Neutrophil (primary cell): Measurements from ENCODE around the gene NIBAN1.

ENCODE experiments used
- H3K27ac ChIP-seq: fragments of 200-600 bp; sonication (generic); 2 replicates; pipeline ENCODE4 v1.5.1; 2016; ENCODE audit warnings: mild to moderate bottlenecking, moderate library complexity
- H3K27me3 ChIP-seq: fragments of 200-600 bp; sonication (generic); 2 replicates; pipeline ENCODE4 v1.6.0; 2016; ENCODE audit warnings: mild to moderate bottlenecking
- H3K36me3 ChIP-seq: fragments of 200-600 bp; sonication (generic); 2 replicates; pipeline ENCODE4 v1.5.1; 2017
- H3K4me1 ChIP-seq, 2 experiments: fragments of 200-600 bp in 1 of 2; sonication (generic) in 1 of 2; 1 replicate in 1 of 2; 2 replicates in 1 of 2; pipeline versions ENCODE4 v1.5.1 to v1.6.1; 2013 to 2016; ENCODE audit warnings: low read depth in 1 of 2, low read length in 1 of 2, mild to moderate bottlenecking in 1 of 2, moderate library complexity in 1 of 2; ENCODE audit not compliant: control insufficient read depth in 1 of 2, insufficient read depth in 1 of 2
- H3K4me3 ChIP-seq, 2 experiments: fragments of 200-600 bp in 1 of 2; sonication (generic) in 1 of 2; 1 replicate in 1 of 2; 2 replicates in 1 of 2; pipeline ENCODE4 v1.5.1; 2013 to 2016; ENCODE audit warnings: low read depth in 1 of 2, low read length in 1 of 2, mild to moderate bottlenecking in 1 of 2, moderate library complexity in 1 of 2
- H3K9me3 ChIP-seq: fragments of 200-600 bp; sonication (generic); 2 replicates; pipeline ENCODE4 v1.5.1; 2016
- CTCF ChIP-seq: fragments of 200-600 bp; sonication (generic); IDR thresholded peaks from 2 replicates; pipeline ENCODE4 v1.5.1; 2016; ENCODE audit warnings: antibody characterized with exemption

NIBAN1 gene

GRCh38 chr1:184929711-184930202, 44.6 kb downstream of the NIBAN1 start:
- Histone ChIP-seq H3K9me3 (no peaks in the 10 kb centered on the region), H3K27ac (peak overlapping the region; percentile 61), H3K36me3 (peaks cover 18% of the 10 kb centered on the region), H3K27me3 (no peaks in the 10 kb centered on the region), H3K4me3 (no peak overlapping the region), H3K4me1 (peaks cover 13 to 16% of the 10 kb centered on the region in 2 experiments)
- no peak for TF ChIP-seq CTCF

GRCh38 chr1:184928394-184928793, 45.9 kb downstream of the NIBAN1 start:
- Histone ChIP-seq H3K36me3 (peaks cover 12% of the 10 kb centered on the region), H3K4me3 (no peak overlapping the region), H3K27ac (no peak overlapping the region), H3K9me3 (no peaks in the 10 kb centered on the region), H3K27me3 (no peaks in the 10 kb centered on the region), H3K4me1 (peaks cover 13 to 16% of the 10 kb centered on the region in 2 experiments)
- TF ChIP-seq CTCF = no peak
